ENCODE results near the gene TLE1.
"Not testable (repeated sequence)": the region's sequence is repeated elsewhere in the genome, so short reads cannot be mapped to it uniquely, and the experiment has no call there.

The TLE1 gene

DNA sequence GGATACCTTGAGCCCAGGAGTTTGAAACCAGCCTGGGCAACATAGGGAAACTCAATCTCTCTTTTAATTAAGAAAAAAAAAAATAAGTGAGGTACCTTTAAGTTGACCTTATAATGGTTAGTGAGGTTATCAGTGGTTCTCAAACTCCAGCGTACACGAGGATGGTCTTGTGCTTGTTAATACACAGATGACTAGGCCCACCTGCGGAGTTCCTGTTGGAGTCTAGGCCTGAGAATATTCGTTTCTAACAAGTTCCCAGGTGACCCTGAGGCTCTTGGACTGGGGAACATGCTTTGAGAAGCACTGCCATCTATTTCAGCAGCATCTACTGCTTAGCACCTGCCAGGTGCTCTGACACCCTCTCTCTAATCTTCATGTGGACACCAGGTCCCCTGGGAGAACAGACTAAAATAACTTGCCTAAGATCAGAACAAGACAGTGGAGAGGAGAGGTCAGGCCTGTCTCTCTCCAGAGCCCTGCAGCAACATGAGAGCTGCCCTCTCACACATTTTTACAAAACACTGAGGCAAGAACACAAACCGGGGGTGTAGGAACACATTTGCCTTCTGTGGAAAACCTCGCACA is 24.6 kb downstream of the TLE1 start:
- no peak for DNase-seq (ENCODE audit: low read depth in 1 of 2, low spot score in 1 of 2)
- in situ Hi-C loops (cut with HindIII; ENCODE audit: low pct_unique_long_range_greater_than_20kb, low sequenced_read_pairs), result no loop called here

DNA sequence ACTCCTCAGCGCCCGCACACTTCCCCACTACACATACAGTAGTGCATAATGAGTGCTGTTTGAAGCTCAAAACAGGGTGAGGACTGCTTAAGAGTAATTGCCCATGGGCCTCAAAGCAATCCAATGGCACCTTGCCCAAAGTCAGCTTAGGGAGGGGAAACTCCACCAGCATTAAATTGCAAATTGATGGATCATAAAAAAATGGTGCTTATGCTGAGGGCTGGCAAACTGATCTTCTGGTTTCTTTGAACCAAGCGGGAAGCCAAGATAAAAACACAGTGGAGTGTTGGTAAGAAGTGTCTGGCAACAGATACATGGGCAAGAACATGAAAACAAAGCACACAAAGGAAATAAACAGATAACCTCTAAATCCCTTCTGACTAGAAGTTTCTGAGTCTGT is 28.0 kb downstream of the TLE1 start:
- no peak for DNase-seq (ENCODE audit: low read depth in 1 of 2, low spot score in 1 of 2)
- no peak for TF ChIP-seq JUND (IDR thresholded peaks at IDR 0.05; ENCODE audit: low read depth)
- in situ Hi-C loops (cut with HindIII; ENCODE audit: low pct_unique_long_range_greater_than_20kb, low sequenced_read_pairs), result no loop called here

More for the DNA sequence above, 24.6 kb downstream of the TLE1 start:
- no peak for TF ChIP-seq JUND (IDR thresholded peaks at IDR 0.05; ENCODE audit: low read depth)

DNA sequence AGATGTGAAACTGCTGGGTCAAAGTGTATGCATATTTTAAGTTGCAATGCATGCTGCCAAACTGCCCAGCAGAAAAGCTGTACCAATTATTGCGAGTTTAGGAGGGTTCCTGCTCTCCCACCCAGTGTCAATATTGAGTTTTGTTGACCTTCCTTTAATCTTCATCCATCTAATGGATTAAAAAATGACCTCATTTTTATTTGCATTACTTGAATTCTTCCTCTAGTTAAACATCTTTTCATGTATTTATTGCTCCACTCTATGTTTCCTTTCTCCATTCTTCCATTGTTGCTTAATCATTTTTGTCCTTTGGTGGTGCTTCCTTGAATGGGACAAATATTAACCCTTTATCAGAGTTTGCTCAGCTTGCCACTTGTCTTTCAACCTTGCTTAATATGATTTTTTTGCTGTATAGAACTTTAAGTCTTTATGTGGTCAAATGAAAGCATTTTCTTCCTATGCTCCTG is 32.4 kb downstream of the TLE1 start:
- peak; percentile 67; the same call in 1 of the 2 replicates for TF ChIP-seq JUND (IDR thresholded peaks at IDR 0.05; ENCODE audit: low read depth)
- peak; percentile 7 to 9 for DNase-seq (ENCODE audit: low read depth in 1 of 2, low spot score in 1 of 2)
- in situ Hi-C loops (cut with HindIII; ENCODE audit: low pct_unique_long_range_greater_than_20kb, low sequenced_read_pairs), result no loop called here

DNA sequence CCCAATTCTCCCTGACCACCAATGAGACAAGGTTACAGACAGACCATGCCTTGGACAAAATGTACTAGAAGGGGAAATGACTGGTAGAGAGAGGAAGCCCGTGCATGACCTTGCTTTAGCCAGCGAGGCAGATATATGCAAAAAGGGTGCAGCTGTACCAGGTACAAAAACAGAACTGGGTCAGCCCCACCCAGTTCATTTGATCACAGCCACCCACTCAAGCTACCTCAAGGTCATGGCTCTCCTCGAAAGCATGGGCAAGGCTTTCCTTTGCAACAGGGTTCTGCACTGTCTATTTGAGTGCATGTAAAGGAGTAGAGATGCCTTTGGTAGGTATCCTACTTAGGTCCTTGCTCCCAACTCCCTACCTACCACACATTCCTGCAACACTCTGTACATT is 33.3 kb downstream of the TLE1 start:
- TF ChIP-seq JUND (IDR thresholded peaks at IDR 0.05; ENCODE audit: low read depth), result no peak
- in situ Hi-C loops (cut with HindIII; ENCODE audit: low pct_unique_long_range_greater_than_20kb, low sequenced_read_pairs), result no loop called here
- DNase-seq (ENCODE audit: low read depth in 1 of 2, low spot score in 1 of 2), result no peak

GRCh38 chr9:81653240-81653639 is 36.1 kb downstream of the TLE1 start:
- in situ Hi-C loops (cut with HindIII; ENCODE audit: low pct_unique_long_range_greater_than_20kb, low sequenced_read_pairs), result no loop called here
- no peak for DNase-seq (ENCODE audit: low read depth in 1 of 2, low spot score in 1 of 2)
- TF ChIP-seq JUND (IDR thresholded peaks at IDR 0.05; ENCODE audit: low read depth), result no peak

DNA sequence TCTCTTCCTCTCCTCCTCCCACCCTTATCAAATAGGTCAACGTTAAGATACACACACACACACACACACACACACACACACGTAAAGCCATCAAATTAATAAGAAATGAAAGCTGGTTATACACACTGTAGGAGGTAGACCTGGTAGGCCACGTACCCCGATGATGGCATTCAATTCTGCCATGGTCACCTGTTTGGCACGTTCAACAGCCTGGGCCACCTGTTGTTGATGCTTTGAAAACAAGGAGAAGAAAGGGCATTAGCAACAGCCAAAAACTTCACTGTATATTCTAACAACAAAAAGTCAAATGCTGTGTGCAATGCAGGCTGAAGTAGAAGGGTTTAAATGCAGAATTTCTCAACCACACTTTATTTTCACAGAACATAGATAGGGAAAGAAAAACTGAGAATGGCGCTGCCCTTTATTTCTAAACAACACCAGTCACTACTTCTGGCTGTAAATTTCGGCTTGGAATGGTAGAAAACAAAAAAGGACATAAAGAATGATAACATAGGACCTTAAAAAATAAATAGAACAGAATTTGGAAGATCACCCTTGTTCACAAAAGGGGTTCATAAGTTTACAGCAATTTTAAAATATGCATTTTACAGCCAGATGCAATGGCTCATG is 37.2 kb downstream of the TLE1 start:
- TF ChIP-seq JUND (IDR thresholded peaks at IDR 0.05; ENCODE audit: low read depth), result no peak
- in situ Hi-C loops (cut with HindIII; ENCODE audit: low pct_unique_long_range_greater_than_20kb, low sequenced_read_pairs), result no loop called here
- DNase-seq (ENCODE audit: low read depth in 1 of 2, low spot score in 1 of 2), result no peak

GRCh38 chr9:81650586-81651515 is 38.5 kb downstream of the TLE1 start:
- no peak for TF ChIP-seq JUND (IDR thresholded peaks at IDR 0.05; ENCODE audit: low read depth)
- no peak for DNase-seq (ENCODE audit: low read depth in 1 of 2, low spot score in 1 of 2)
- in situ Hi-C loops (cut with HindIII; ENCODE audit: low pct_unique_long_range_greater_than_20kb, low sequenced_read_pairs), result no loop called here

DNA sequence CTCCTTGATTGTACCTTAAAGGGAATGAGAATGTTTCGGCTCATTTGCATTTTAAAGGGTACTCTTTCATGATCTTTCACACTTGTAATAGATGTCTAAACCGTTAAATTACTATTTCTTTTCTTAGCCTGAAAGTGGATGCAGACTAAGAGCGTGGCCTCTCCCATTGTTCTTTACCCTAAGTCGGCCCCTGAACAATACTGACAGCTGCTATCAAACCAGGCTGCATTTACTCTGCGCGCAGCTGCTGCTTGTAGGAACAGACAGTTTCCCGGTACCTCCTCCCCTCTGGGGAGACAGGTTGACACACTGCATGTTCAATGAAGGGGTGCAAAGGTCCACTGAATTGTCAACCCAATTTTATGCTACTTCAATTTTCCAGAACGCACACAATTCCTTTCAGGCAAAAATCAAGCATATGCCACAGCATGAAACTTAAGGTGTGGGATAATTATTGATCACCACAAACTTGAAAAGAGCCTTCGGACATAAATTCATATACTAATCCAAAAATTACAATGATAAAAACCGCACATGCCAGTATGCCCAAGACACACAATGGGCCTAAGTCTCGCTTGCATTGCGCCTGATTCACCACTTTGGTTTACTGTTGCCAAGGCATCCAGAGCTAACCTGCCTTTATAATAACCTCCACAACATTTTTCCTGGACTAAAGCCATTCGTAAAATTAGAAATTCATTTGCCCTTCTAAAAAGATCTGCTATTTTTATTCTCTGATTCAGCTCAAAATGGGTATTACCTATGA is 39.7 kb downstream of the TLE1 start:
- DNase-seq (ENCODE audit: low read depth in 1 of 2, low spot score in 1 of 2), result no peak
- TF ChIP-seq JUND (IDR thresholded peaks at IDR 0.05; ENCODE audit: low read depth), result no peak
- in situ Hi-C loops (cut with HindIII; ENCODE audit: low pct_unique_long_range_greater_than_20kb, low sequenced_read_pairs), result no loop called here

GRCh38 chr9:81648891-81649290 is 40.5 kb downstream of the TLE1 start:
- no peak for DNase-seq (ENCODE audit: low read depth in 1 of 2, low spot score in 1 of 2)
- TF ChIP-seq JUND (IDR thresholded peaks at IDR 0.05; ENCODE audit: low read depth), result no peak
- in situ Hi-C loops (cut with HindIII; ENCODE audit: low pct_unique_long_range_greater_than_20kb, low sequenced_read_pairs), result no loop called here

- in situ Hi-C loops (cut with HindIII; ENCODE audit: low pct_unique_long_range_greater_than_20kb, low sequenced_read_pairs), result no loop called here
- no peak for TF ChIP-seq JUND (IDR thresholded peaks at IDR 0.05; ENCODE audit: low read depth)
- DNase-seq (ENCODE audit: low read depth in 1 of 2, low spot score in 1 of 2), result no peak
Observed at GRCh38 chr9:81646337-81646736, 43.0 kb downstream of the TLE1 start.

- in situ Hi-C loops (cut with HindIII; ENCODE audit: low pct_unique_long_range_greater_than_20kb, low sequenced_read_pairs); DNase-seq (ENCODE audit: low read depth in 1 of 2, low spot score in 1 of 2): not testable (repeated sequence)
Observed at GRCh38 chr9:81644513-81644912, 44.8 kb downstream of the TLE1 start.

GRCh38 chr9:81637276-81637675 is 52.1 kb downstream of the TLE1 start:
- in situ Hi-C loops (cut with HindIII; ENCODE audit: low pct_unique_long_range_greater_than_20kb, low sequenced_read_pairs), result no loop called here
- no peak for TF ChIP-seq JUND (IDR thresholded peaks at IDR 0.05; ENCODE audit: low read depth)
- no peak for DNase-seq (ENCODE audit: low read depth in 1 of 2, low spot score in 1 of 2)
